Stimulated activated CD8-positive, alpha-beta memory T cell treated with anti-CD3 and anti-CD28 coated beads, Interleukin-7, amount 100 ng/mL, for 4 hours (primary cell): ENCODE data around the gene SNRNP27.

Experiments
- DNase-seq, 2 donors: peaks; one replicate each; pipeline ENCODE4 v3.0.0-alpha.2; 2020; ENCODE audit warnings: low read depth in 2 of 2

The SNRNP27 gene

DNA sequence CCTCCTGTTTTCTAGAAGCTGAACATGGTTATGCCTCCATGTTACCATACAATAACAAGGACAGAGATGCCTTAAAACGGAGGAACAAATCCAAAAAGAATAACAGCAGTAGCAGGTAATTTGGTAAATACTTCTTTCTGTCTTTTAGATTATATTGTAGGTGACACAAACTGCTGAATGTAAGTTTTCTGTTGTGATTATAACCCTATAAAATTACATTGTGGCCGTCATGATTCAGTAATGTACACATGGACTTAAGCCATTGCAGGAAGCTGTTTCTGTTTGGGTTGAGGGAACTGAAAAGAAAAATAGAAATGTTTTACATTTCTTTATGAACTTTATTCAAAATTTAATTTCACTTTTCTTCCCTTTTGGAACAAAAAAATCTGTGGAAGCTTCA lies 22.4 kb downstream of the SNRNP27 start:
- no peak for DNase-seq

DNA sequence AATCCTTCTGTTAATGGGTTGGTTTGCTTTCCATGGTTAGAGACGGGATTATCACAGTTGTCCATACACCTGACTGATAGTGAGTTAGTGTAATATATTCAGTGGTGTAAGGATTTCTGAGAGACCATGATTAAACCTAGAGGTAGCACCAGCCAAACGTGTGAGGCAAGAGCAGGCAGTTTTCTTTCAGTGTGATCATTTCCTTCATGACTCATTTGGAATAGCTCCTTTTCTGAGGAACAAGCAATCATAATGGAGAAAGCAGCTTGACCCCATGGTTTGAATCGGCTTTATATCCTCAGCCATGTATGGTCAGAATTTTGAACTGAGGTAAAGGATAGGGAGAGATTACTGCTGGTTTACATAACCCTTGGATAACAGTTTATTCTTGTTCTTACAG lies 24.1 kb downstream of the SNRNP27 start:
- DNase-seq = no peak

DNA sequence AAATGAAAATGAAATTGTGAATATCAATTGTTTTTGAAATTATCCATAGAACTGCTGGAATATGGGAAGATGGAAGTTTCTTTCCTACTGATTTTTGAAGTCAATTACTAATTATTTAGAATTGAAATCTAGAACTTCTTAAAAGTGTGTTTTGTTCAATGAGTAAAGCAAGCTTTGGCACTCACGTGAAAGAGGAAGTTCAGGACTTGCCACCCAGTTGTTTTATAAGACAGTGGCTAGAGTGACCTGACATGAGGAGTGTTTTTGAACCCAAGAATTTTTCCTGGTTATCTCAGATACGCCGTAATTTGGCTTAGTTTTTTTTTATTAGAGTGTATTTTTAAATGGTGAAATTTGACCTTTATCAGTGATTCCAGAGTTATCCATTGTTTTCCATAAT lies 24.6 kb downstream of the SNRNP27 start:
- DNase-seq = no peak

DNA sequence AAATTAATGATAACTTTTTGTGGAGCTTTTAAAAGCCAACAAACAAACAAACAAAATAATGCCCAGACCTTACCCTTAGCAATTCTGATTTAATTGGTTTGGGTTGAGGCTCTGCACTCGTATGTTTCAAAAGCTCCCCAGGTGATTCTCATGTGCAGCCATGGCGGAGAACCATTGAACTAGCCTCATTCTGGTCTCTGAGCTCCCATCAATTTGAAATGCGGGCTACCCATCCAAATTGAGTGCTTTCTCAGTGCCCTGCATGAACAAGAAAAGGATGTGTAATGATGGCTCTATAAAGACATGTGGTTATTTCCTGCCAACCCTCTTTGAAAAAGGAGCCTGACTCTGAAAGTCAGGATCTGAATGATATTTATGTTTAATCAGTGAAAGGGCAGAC lies 29.4 kb downstream of the SNRNP27 start:
- DNase-seq = no peak

DNA sequence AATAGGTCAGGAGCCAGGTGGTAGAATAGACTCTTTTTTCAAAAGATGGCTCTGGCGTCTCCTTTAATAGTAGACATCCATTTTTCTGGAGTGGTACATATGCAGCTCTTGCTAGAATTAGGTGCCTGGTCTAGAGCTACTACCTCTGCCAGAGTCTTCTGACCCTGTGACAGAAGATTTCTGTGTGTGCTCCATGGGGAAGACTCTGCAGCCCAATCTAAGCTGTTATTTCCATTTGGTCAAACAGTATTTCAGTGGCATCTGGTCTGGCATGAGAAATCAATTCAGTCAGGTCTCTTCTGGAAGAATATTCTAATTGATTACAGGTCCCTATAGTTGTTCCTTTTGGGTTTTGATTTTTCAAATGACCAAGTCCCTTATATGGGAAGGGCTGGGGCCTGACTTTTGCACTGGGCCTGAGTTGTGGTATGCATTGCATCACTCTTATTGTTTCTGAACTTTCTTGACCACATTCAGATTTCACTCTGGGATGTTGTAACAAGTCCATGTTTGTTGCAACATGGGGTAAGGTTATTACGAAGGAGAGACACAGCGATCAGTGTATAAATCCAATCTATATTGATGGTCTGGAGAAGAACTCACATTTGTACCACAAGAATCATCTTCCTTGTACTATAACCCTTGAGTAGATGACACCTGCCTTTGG lies 33.2 kb downstream of the SNRNP27 start:
- no peak for DNase-seq

DNA sequence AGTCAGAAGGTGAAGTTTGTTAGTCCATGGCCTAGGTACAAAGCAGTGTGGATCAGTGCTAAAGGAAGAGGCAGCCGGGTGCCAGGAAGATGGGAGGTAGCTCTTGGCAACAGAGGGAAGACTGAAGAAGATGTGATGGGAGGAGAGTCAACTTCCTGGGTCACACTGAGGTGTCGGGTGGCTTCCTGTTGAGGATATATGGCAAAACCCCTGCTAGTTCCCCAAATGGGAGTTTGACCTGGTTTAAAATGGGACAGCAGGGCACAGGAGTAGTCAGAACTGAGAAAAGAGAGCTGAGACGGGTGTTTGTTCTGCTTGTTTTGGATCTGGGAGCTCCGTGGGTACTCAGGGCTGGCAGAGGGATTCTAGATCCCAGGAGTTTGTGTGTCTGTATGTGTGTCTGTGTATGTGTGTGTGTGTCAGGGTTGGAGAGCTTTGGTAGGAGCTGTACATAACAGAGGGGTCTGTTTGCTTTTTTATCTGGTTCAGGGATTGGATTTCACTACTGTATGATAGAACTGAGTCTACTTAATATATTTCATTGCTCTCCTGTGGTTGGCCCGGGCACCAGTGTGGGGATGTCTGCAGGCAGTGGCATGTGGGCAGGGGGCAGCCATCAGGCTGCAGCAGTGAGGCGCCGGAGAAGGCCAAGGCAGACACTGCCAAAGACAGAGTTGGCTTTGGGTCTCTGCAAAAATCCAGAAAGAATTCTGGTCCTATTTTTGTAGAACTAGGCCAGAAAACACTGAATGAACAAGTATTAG lies 38.3 kb downstream of the SNRNP27 start:
- DNase-seq = no peak

DNA sequence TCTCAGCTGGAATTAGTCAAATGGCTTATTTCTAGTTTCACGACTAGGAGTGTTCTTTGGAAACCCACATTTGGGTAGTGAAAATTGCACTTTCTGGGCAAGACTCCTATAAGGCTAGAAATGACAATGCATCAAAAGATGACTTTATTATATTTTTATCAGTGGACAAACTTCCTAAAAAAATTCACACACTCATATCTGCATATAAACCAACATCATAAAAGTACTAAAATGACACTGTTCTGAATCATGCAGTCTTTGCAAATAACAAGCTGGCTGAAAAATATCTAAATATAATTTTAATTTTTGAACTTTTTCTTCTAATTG lies 38.8 kb downstream of the SNRNP27 start:
- no peak for DNase-seq

DNA sequence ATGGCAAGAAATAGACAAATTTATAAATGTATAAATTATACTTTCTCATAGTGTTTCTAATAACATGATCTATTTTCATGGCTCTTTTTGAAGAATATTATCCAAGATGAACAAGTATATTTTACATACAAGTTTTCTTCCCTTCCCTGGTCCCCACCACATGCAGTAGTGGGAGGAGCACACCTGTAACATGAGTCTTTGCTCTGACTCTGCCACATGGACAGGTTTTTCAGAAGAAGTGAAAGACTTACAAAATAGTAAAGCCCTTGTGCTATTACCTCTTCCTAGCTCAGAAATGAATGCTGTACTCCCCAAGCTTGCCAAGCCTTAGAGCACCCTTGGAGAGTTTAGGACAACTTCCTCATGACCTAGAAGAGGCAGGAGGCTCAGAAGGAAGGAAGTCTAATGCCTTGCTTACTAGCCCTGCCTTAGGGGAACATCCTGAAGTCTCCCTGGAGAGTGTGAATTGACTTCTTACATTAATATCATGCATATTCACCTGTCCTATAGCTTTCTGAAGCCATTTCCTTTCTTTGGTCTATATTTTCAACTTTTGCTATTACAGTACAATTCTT lies 39.6 kb downstream of the SNRNP27 start:
- DNase-seq = no peak

DNA sequence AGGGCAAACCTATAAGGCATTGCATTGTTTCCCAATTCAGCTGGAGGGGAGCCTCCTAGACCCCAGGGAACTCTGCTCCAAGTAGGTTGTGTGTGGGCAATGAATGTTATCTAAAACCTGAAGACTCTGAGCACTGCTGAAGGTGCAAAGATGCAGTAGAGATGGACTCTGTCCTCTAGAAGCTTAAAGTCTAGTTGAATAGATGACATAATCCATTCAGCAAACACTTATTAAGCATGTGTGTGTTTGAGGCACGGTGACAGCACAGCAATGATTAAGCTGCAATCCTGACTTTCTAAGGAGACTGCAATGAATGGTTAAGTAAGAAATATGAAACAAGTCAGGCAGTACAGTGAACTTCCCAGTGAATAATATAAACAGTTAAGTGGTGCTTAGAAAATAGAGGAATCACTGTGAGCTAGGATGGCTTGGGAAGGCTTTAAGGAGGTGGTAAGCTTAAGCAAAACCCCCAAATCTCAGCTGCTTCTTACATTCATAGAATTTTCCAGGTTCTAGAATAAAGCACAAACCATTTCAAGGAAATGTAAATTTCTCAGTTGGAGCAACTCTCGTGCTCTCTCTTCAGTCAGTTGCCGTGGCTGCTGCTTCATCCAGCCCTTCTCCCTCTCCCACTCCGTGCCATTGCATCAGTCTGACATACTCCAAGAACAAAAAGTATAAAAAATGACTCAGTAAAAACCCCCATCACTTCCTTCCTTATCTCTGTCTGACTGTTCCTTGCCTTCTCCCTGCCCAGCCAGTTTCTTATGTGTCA lies 40.3 kb downstream of the SNRNP27 start:
- DNase-seq = no peak

DNA sequence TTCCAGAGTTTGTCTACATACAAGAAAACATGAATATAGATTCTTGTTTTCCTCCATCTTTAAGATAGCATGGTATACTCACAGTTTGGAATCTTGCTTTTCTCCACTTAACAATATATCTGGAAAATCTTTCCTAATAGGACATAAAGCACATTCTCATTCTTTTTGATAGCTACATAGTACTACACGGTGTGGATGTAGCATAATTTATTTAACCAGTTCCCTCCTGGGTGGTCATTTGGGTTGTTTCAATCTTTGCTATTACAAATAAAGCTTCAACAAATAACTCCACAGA lies 40.8 kb downstream of the SNRNP27 start:
- DNase-seq = no peak

DNA sequence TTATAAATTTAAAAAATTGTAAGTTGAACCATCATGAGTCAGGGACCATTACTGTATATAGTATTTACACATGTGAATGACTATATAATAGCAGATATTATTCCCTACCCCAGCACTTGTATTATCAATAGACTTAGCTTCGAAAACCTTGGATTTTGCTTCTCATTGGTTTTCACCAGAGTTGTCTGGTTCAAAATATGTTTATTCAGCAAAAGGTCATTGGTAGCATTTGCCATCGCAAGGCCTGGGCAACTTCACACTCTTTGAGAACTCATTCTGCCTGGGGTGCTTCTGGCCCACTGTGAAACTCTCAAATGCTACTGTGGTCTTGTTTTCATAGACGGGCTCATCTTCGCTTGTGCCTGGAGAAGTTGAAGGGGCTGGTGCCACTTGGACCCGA lies 41.3 kb downstream of the SNRNP27 start:
- DNase-seq = no peak

DNA sequence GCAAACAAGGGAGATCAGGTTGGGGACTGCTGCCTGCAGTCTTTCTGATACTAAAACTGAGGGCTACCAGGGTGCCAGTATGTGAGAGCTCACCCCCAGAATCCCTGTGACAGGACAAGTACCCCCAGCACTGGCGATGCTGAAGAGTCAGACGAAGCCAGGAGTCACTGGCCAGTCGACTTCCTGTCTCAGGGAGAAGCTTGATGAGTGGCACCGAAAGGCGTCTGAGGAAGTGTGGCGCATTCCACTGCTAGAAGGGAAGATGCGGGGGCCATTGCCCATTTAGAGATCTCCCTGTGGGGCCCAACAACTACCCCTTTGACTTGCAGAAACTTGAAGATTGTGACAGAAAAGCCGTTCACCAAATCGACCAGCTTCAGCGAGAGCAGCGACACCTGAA lies 43.1 kb downstream of the SNRNP27 start:
- DNase-seq = no peak

DNA sequence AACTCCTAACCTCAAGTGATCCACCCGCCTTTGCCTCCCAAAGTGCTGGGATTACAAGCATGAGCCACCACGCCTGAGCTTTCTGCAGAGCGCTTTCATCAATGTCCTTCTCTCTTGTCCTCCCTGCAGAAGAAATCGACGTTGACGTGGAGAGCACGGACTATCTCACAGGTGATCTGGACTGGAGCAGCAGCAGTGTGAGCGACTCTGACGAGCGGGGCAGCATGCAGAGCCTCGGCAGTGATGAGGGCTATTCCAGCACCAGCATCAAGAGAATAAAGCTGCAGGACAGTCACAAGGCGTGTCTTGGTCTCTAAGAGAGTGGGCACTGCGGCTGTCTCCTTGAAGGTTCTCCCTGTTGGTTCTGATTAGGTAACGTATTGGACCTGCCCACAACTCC lies 44.2 kb downstream of the SNRNP27 start:
- DNase-seq = no peak

DNA sequence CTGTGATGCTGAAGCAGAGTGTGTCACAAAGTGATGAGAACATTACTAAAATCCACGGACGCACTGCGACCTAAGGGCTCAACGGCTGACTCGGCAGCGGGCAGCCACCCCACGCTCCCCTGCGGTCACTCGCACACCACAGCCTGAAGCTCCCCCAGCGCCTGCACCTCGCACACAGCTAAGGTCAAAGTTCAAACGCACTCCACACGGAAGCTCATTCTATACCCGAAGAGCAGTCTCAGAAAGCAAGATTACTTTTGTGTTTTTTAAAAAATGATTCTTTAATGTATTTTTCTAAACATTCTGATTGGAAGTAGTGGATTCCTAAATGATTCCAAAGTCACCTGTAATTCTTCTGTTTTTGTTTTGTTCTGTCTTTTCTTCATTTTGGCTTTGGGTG lies 46.0 kb downstream of the SNRNP27 start:
- no peak for DNase-seq

DNA sequence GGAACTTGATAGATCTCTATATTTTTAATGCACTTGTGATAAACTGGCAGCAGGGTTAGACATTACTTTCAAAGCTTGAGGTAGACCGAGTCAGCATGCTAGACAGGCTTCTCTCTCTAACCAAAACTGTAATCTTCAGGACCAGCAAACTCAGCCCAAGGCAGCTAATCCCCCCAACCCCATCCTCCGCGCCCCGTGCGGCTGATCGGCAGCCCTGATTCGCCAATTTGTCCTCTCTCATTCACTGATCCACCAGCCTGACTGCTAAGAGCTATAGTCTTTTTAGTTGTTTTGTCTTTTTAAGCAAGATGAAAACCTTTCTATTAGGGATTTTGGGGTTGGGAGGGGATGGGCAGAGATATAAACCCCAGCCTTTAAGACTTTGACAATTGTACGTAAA lies 46.9 kb downstream of the SNRNP27 start:
- no peak for DNase-seq

DNA sequence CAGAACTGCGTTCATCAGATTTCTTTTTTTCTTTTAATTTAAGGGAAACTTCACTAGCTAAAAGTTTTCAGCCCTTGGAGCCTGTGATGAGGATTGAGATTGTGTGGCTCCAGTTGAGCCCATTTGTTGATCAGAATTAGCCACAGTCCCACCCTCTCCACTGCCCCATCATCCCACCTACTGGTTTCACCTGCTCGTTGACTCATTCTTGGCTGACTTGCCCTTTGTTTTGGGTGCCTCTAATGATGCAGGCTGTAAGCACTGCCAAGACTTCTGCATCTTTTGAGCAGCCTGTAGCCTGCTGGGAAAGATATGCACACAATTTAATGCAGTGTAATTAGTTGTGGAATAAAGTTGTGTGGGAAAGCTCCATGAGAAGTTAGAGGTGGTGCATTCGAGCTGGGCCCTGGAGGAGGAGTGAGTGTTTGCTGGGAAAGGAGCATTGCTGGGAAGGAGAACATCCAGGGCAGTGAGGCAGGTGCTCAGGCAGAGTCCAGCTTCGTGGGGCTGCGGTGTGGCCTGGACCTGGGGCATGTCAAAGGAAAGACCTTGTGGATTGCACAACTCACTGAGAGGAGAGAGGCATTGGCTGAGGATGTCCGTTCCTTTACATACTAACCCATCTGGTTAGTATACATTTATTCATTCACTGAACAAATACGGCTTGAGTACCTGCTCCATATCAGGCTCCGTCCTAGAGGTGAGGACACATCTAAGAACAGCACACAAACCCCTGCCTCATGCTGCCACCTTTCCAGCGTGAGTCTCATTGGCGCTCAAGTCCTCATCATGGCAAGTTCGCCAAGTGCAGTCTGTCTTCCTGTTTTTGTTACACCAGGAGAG lies 49.5 kb downstream of the SNRNP27 start:
- no peak for DNase-seq

DNA sequence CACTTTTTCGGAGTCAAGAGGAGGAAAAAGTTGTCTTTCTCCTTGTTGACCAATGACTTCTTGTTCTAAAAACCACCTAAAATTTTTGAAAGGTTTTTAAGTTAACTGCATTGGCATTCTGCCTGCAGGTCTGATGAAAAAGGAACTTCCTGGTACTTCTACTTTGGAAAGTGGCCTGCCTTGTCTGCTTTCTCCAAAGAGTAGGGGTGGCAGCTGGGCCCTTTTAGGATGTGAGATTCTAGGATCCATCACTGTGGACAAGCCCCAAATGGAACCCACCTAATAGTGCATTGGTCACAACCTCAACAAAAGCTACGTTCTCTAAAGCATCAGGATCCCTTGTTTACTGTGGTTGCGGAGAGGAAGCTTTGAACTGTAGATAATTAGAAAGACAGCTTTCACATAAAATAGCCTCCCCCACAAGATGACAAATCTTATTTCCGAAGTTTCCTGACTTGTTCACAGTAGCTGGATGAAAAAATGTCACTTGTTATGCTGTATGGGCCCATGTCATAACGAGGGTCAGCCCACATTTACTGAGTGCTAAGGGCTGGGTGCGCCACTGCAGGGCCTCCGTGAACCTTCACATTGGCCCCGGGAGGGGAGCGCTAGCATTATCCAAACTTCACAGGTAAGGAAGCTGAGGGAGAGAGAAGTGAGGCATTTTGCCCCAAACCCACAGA lies 50.2 kb downstream of the SNRNP27 start:
- DNase-seq = no peak

DNA sequence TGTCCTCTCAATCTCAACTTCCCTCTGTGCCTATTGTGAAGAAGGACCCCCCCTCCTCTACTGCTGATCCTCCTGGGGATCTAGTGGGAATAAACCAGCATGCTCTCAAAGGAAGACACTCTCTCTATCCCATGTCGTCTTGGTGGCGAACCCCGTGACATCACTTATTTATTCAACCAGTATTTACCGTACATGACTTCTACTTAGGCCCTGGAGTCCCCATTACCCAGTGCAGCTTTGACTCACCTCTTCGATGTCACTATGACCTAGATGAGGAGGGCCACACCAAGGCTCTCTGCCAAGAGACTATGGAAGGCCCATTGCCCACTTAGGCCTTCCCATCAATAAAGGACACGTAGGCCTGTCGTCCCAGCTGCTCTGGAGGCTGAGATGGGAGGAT lies 51.0 kb downstream of the SNRNP27 start:
- DNase-seq = no peak

DNA sequence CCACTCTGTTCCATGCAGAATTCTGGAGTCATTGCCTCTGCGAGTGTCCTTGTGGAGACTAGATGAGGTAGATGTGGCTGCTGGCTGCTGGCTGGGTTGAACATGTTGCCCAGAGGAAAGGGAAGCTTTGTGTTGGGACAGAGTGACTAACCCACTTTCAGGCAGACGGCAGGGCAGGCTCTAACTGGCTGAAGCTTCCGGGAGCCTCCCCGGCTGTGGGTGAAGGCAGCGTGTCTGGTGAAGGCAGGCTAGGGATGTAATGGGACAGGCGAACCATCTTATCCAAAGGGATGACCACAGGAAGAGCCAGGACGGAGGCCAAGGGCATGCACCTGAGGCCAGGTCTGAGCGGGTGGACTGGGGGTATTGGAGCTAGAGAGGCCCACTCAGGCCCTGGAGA lies 51.7 kb downstream of the SNRNP27 start:
- no peak for DNase-seq

DNA sequence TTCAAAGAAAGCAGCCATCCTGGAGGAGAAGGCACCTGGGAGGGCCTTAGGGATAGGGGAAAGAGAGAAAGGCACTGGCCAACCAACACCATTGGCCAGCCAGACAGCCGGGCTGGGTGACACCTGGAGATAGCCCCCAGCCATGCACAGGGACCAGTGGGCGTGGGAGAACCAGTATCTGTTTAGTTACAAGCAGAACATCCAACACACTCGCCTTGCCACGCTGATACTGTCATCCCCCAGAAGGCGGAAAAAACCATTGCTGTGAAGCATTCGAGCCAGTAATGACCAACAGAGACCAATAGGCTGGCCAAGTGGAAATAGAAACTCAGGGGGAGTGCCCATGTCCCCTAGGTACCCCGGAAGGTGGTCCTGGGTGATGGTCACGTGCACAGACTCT lies 52.2 kb downstream of the SNRNP27 start:
- no peak for DNase-seq
